AG09309 (cell line): ENCODE results near the gene MPPED2.
"Not testable (repeated sequence)": the region's sequence is repeated elsewhere in the genome, so short reads cannot be mapped to it uniquely, and the experiment has no call there.

ENCODE experiments used
- DNase-seq: peaks from one replicate; pipeline ENCODE4 v3.0.0-alpha.2; 2010; ENCODE audit warnings: low read depth
- H3K4me3 ChIP-seq: 2 replicates; pipeline ENCODE4 v1.5.1; 2011; ENCODE audit warnings: mild to moderate bottlenecking, low read depth, low read length, moderate library complexity; ENCODE audit not compliant: control insufficient read depth
- TF ChIP-seq, protein P1 (sequence below): IDR thresholded peaks from 2 replicates; pipeline ENCODE4 v1.5.1; 2011; ENCODE audit warnings: mild to moderate bottlenecking, low read depth, low read length, inconsistent platforms; ENCODE audit not compliant: insufficient read depth, control insufficient read depth; ENCODE audit errors: missing control alignments

MPPED2 gene

DNA sequence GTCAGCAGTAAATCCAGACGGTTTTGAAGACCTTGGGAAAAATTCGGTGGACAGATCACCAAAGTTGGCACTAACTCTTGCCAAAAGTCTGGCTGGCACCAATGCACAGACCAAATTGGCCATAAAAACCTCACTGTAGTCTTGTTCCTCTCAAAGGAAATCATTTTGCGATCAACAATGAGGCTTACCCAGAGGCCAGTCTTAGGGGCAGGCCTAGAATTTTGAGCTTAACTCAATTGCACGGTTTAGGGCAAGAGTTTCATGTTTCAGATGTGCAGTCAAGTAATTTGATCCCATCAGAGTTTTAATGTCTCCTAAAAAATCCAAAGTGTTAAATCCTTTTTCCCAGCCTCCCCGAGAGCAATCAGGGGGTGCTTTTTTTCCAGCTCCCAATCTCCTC is 19.0 kb downstream of the MPPED2 start:
- TF ChIP-seq, protein P1, sequence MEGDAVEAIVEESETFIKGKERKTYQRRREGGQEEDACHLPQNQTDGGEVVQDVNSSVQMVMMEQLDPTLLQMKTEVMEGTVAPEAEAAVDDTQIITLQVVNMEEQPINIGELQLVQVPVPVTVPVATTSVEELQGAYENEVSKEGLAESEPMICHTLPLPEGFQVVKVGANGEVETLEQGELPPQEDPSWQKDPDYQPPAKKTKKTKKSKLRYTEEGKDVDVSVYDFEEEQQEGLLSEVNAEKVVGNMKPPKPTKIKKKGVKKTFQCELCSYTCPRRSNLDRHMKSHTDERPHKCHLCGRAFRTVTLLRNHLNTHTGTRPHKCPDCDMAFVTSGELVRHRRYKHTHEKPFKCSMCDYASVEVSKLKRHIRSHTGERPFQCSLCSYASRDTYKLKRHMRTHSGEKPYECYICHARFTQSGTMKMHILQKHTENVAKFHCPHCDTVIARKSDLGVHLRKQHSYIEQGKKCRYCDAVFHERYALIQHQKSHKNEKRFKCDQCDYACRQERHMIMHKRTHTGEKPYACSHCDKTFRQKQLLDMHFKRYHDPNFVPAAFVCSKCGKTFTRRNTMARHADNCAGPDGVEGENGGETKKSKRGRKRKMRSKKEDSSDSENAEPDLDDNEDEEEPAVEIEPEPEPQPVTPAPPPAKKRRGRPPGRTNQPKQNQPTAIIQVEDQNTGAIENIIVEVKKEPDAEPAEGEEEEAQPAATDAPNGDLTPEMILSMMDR, result no peak
- H3K4me3 ChIP-seq, result no peak overlapping the region
- DNase-seq, result no peak

DNA sequence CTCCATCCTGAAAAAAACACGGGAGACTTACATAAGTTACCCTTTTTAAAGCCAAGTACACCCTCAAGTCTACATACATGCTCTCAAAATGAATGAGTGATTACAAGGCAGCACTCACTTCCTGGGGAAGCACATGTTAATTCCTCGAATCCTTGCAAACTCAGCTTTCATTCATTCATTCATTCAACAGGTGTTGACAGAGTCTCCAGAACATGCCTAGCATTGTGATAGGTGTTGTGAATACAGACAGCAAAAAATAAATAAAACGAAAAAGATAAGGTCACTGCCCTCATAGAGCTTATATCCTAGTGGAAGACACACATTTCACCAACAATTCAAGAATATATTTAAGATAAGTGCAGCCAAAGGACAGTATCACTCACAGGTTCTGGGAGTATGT is 19.7 kb downstream of the MPPED2 start:
- TF ChIP-seq, protein P1, result no peak
- DNase-seq, result no peak
- H3K4me3 ChIP-seq, result no peak overlapping the region

DNA sequence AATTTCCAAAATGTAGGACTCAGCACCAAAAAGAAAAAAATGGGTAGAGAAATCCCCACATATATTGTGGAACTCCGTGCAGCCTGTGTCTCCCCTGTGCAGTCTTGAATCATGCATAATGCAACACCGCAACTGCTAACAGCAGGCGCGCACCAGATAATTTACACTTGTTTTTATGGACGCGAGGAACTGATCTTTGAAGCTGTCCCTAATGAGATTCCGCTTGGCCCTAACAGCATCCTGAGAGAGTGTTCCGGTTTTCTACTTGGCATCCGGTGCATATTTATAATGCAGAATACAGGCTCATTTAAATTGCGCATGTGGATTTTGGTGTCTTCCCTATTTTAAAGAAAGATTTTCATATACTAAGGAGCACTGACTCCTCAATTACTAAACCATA is 21.1 kb downstream of the MPPED2 start:
- TF ChIP-seq, protein P1, result no peak
- H3K4me3 ChIP-seq, result no peak overlapping the region
- no peak for DNase-seq

DNA sequence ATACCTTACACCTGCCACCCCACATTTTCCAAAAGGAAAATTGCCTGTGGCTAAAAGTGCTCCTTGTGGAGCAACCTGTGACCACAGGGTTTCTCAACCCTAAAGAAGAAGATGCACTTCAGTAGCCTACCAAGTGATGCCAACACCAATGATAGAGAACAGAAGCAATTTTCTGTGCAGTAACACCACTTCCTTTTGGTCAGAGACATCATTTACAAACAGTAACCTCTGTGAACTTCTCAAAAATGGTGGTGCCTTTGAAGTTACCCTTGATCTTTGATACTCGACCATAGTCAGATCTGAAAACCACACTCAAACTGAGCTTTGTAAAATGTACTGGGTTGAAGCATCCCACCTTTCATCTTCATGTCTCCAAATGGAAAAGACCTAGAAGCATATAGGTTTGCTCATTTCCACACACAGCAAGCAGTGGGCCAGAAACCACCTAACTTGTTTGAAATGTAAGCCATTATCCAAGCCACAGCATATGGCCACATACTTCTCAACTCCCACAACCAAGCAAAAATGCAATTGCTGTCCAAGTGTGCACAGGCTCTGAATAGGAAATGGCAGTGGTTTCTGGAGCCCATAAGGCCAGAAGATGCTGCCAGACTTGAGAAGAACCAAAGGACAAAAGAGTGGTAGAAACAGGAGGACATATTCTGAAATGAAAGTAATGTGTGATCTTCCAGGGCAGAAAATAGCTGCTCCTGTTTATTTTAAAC is 24.3 kb downstream of the MPPED2 start:
- DNase-seq, result no peak
- H3K4me3 ChIP-seq, result no peak overlapping the region
- TF ChIP-seq, protein P1, result no peak

DNA sequence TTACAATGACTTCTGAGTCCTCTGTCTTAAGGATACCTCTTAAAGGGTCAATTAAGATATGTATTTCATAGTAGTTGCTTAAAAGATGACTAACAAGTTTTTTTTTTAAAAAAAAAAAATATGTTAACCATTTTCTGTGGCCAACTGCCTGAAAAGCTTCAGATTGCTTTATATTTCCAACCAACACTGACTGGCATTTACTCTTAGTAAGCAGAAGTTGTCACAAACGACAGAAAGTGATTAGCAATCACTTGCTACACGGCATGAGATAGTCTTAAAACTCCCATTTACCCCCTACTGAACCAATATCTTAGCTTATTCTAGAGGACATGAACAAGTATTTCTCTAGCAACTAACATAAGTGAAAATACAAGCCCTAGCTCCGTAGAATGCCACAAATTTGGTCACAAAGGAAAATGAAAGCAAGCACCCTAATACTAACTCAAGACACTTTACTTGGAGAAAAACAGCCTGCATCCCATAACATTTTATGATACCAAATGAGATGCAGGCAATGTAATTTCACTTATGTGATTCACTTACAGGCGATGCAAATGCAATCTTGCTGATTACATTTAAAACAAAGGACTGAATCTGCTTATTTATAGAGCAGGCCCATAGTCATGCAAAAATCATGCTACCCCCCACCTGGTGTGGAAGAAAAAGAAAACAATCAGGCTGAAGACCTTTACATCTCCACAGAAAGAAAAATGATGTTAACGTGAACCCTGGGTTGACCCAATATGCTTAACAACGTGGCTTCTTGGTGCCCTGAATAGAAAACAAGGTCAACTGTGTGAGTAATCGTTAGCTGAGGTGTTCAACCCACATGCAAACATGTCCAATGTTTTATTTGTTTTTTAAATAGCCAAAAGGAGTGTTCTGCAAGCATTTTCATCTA is 25.7 kb downstream of the MPPED2 start:
- no peak overlapping the region for H3K4me3 ChIP-seq
- DNase-seq, result no peak

DNA sequence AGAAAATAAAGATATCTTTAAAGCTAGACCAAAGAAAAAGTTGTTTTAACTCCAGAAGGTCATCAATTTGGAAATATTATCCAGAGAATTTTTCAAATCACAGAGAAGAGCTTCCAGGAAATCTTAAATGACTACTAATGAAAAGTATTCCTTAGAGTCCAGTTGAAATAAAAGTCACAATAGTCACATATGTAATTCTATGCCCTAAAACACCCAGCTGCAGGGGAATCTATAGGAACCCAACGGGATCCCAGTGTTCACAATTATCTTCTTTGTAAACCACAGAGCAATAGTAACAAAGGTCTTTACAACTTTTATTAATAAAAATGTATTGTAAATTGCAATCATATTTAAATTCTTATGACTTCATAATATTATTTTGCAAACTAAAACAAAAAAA is 27.1 kb downstream of the MPPED2 start:
- TF ChIP-seq, protein P1, result no peak
- no peak for DNase-seq
- no peak overlapping the region for H3K4me3 ChIP-seq

More for the DNA sequence above, 25.7 kb downstream of the MPPED2 start:
- TF ChIP-seq, protein P1, result no peak

DNA sequence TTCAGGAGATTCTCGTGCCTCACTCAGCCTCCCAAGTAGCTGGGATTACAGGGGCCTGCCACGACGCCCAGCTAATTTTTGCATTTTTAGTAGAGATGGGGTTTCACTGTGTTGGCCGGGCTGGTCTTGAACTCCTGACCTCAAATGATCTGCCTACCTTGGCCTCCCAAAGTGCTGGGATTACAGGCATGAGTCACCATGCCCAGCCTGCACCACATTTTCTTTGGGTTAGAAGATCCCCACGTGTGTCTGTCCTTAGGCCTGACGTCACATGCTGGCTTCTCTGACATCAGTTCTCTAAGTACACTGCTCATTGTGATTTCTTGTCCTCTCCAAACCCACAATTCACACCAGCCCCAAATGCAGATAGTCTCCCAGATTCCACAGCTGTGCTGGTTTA is 31.6 kb downstream of the MPPED2 start:
- not testable (repeated sequence) for DNase-seq, H3K4me3 ChIP-seq
